ENCODE data around the gene DHRSX.

Gene DHRSX

GRCh38 chrX:2500803-2501558, at the start of gene DHRSX, which contains the start of gene ZBED1:
TSS of gene DHRSX (minus strand) at chrX:2500976. CDS start at chrX:2500925, 51 bp downstream.
TSS of gene ZBED1 (minus strand) at chrX:2500976. CDS start at chrX:2490719, 10,257 bp downstream.
- DNase-seq (ENCODE audit: low read depth): peak; percentile 60
- H3K4me3 ChIP-seq (ENCODE audit: low read depth, low read length): peak within 1 kb of the TSS; percentile 78
- TF ChIP-seq CTCF (IDR thresholded peaks at IDR 0.05; ENCODE audit: insufficient read depth, low read depth, low read length, missing control alignments): no peak

- H3K4me3 ChIP-seq (ENCODE audit: low read depth, low read length): no peak overlapping the region
- DNase-seq (ENCODE audit: low read depth): no peak
- TF ChIP-seq CTCF (IDR thresholded peaks at IDR 0.05; ENCODE audit: insufficient read depth, low read depth, low read length, missing control alignments): no peak
Measured at GRCh38 chrX:2549876-2550275, 49.1 kb upstream of the DHRSX start.

- no peak for DNase-seq (ENCODE audit: low read depth)
- no peak for TF ChIP-seq CTCF (IDR thresholded peaks at IDR 0.05; ENCODE audit: insufficient read depth, low read depth, low read length, missing control alignments)
- H3K4me3 ChIP-seq (ENCODE audit: low read depth, low read length): no peak overlapping the region
Measured at GRCh38 chrX:2548711-2549423, 48.1 kb upstream of the DHRSX start.

GRCh38 chrX:2547736-2548135, 47.0 kb upstream of the DHRSX start:
- no peak for TF ChIP-seq CTCF (IDR thresholded peaks at IDR 0.05; ENCODE audit: insufficient read depth, low read depth, low read length, missing control alignments)
- H3K4me3 ChIP-seq (ENCODE audit: low read depth, low read length): no peak overlapping the region
- DNase-seq (ENCODE audit: low read depth): peak; percentile 7

GRCh38 chrX:2546496-2546895, 45.7 kb upstream of the DHRSX start:
- H3K4me3 ChIP-seq (ENCODE audit: low read depth, low read length): no peak overlapping the region
- DNase-seq (ENCODE audit: low read depth): no peak
- TF ChIP-seq CTCF (IDR thresholded peaks at IDR 0.05; ENCODE audit: insufficient read depth, low read depth, low read length, missing control alignments): no peak

- no peak for DNase-seq (ENCODE audit: low read depth)
Measured at GRCh38 chrX:2545144-2545543, 44.4 kb upstream of the DHRSX start.

More at GRCh38 chrX:2545144-2545543, 44.4 kb upstream of the DHRSX start:
- no peak for TF ChIP-seq CTCF (IDR thresholded peaks at IDR 0.05; ENCODE audit: insufficient read depth, low read depth, low read length, missing control alignments)
- H3K4me3 ChIP-seq (ENCODE audit: low read depth, low read length): no peak overlapping the region

All from GM12865 (cell line).